Neural progenitor cell (in vitro differentiated cells): ENCODE results near the gene ABCE1. TPM values are rescaled to one million over a fixed set of nuclear protein-coding genes. Genes with fewer than 3 reads are reported as not detected.

Source experiments
- DNase-seq: peaks from one replicate; pipeline ENCODE4 v3.0.0-alpha.2; 2016; ENCODE audit warnings: low spot score
- H2AFZ ChIP-seq: fragments of 200-600 bp; sonication (generic); replicated peaks from 2 replicates; pipeline ENCODE4 v1.6.1; 2016; ENCODE audit warnings: antibody characterized with exemption
- H3F3A ChIP-seq: fragments of 200-600 bp; sonication (generic); 2 replicates; pipeline ENCODE4 v1.6.1; 2016; ENCODE audit warnings: antibody characterized with exemption, low read depth
- H3K27ac ChIP-seq: fragments of 200-600 bp; sonication (generic); 2 replicates; pipeline ENCODE4 v1.5.1; 2016; ENCODE audit warnings: mild to moderate bottlenecking
- H3K27me3 ChIP-seq: fragments of 200-600 bp; sonication (generic); 2 replicates; pipeline ENCODE4 v1.6.1; 2016; ENCODE audit warnings: mild to moderate bottlenecking, moderate library complexity
- H3K36me3 ChIP-seq: fragments of 200-600 bp; sonication (generic); 2 replicates; pipeline ENCODE4 v1.5.1; 2016
- H3K4me1 ChIP-seq: fragments of 200-600 bp; sonication (generic); 2 replicates; pipeline ENCODE4 v1.6.1; 2016; ENCODE audit warnings: mixed run types
- H3K4me2 ChIP-seq: fragments of 200-600 bp; sonication (generic); 2 replicates; pipeline ENCODE4 v1.6.1; 2016
- H3K4me3 ChIP-seq: fragments of 200-600 bp; sonication (generic); 2 replicates; pipeline ENCODE4 v1.5.1; 2016
- H3K79me2 ChIP-seq: fragments of 200-600 bp; sonication (generic); 2 replicates; pipeline ENCODE4 v1.6.1; 2016; ENCODE audit warnings: low read depth
- H3K9ac ChIP-seq: fragments of 200-600 bp; sonication (generic); 2 replicates; pipeline ENCODE4 v1.6.1; 2016
- H3K9me3 ChIP-seq: fragments of 200-600 bp; sonication (generic); 2 replicates; pipeline ENCODE4 v1.5.1; 2016; ENCODE audit warnings: low read depth
- H4K20me1 ChIP-seq: fragments of 200-600 bp; sonication (generic); 2 replicates; pipeline ENCODE4 v1.6.1; 2016; ENCODE audit warnings: low read depth
- H3K27ac Mint-ChIP-seq: 3 replicates; pipeline ENCODE4 v1.8.0; 2021; ENCODE audit warnings: mixed read lengths
- H3K27me3 Mint-ChIP-seq: 2 replicates; pipeline ENCODE4 v1.8.0; 2022; ENCODE audit warnings: low read depth, mild to moderate bottlenecking, inconsistent platforms, moderate library complexity, mixed read lengths; ENCODE audit not compliant: insufficient read depth
- H3K36me3 Mint-ChIP-seq: 3 replicates; pipeline ENCODE4 v1.8.0; 2021; ENCODE audit warnings: mixed read lengths
- H3K4me1 Mint-ChIP-seq: 3 replicates; pipeline ENCODE4 v1.8.0; 2021; ENCODE audit warnings: mixed read lengths
- H3K4me3 Mint-ChIP-seq: 3 replicates; pipeline ENCODE4 v1.8.0; 2021; ENCODE audit warnings: mild to moderate bottlenecking, moderate library complexity, mixed read lengths
- H3K9me3 Mint-ChIP-seq: 3 replicates; pipeline ENCODE4 v1.8.0; 2020; ENCODE audit warnings: mixed read lengths
- CTCF ChIP-seq: fragments of 200-600 bp; sonication (generic); IDR thresholded peaks from 2 replicates; pipeline ENCODE4 v1.5.1; 2017; ENCODE audit warnings: antibody characterized with exemption, mild to moderate bottlenecking
- EZH2 ChIP-seq: fragments of 200-600 bp; sonication (generic); IDR thresholded peaks from 2 replicates; pipeline ENCODE4 v1.6.1; 2017; ENCODE audit warnings: antibody characterized with exemption, mild to moderate bottlenecking, moderate library complexity
- EZH2phosphoT487 ChIP-seq: fragments of 200-600 bp; sonication (generic); IDR thresholded peaks from 2 replicates; pipeline ENCODE4 v1.6.1; 2017; ENCODE audit warnings: antibody characterized with exemption
- total RNA-seq: library from RNA; depleted of rRNA; stranded (reverse); fragments of >200 nt; gene quantifications from 2 replicates; pipeline ENCODE4 v1.2.3, GENCODE V29; 2015; ENCODE audit warnings: low replicate concordance

ABCE1 gene
- total RNA-seq, 1 donor from 2014 or later: 148 TPM

GRCh38 chr4:145055533-145056257 is 42.4 kb upstream of the ABCE1 start:
- H3K4me1 ChIP-seq: no peaks in the 10 kb centered on the region
- Mint-ChIP-seq H3K9me3 (no peaks in the 10 kb centered on the region), H3K36me3 (peaks cover 18% of the 10 kb centered on the region), H3K4me1 (peaks cover 2% of the 10 kb centered on the region), H3K27me3 (no peaks in the 10 kb centered on the region), H3K4me3 (no peak overlapping the region), H3K27ac (no peak overlapping the region)
- H3K4me2 ChIP-seq: no peak overlapping the region
- H3K4me3 ChIP-seq: no peak overlapping the region
- H3K79me2 ChIP-seq: peaks cover 3% of the 10 kb centered on the region
- H3K27me3 ChIP-seq: no peaks in the 10 kb centered on the region
- H3K27ac ChIP-seq: no peak overlapping the region
- no peaks in the 10 kb centered on the region for H3K9me3 ChIP-seq
- DNase-seq: no peak
- no peak overlapping the region for H3K9ac ChIP-seq
- H3K36me3 ChIP-seq: no peaks in the 10 kb centered on the region
- H4K20me1 ChIP-seq: no peaks in the 10 kb centered on the region
- H2AFZ ChIP-seq: no peak overlapping the region
- no peaks in the 10 kb centered on the region for H3F3A ChIP-seq
- TF ChIP-seq EZH2phosphoT487 (no peak), EZH2 (no peak), CTCF (no peak)

GRCh38 chr4:145056325-145057130 is 41.6 kb upstream of the ABCE1 start:
- peaks cover 3% of the 10 kb centered on the region for H4K20me1 ChIP-seq
- no peaks in the 10 kb centered on the region for H3K36me3 ChIP-seq
- H3K27ac ChIP-seq: no peak overlapping the region
- Mint-ChIP-seq H3K27me3 (no peaks in the 10 kb centered on the region), H3K9me3 (no peaks in the 10 kb centered on the region), H3K4me3 (no peak overlapping the region), H3K27ac (no peak overlapping the region), H3K36me3 (peaks cover 14% of the 10 kb centered on the region), H3K4me1 (peaks cover 5% of the 10 kb centered on the region)
- H3K4me2 ChIP-seq: no peak overlapping the region
- H3K4me1 ChIP-seq: no peaks in the 10 kb centered on the region
- H2AFZ ChIP-seq: no peak overlapping the region
- H3K9ac ChIP-seq: no peak overlapping the region
- H3K4me3 ChIP-seq: no peak overlapping the region
- no peaks in the 10 kb centered on the region for H3K27me3 ChIP-seq
- no peaks in the 10 kb centered on the region for H3F3A ChIP-seq
- H3K79me2 ChIP-seq: peaks cover 3% of the 10 kb centered on the region
- no peak for DNase-seq
- TF ChIP-seq EZH2: no peak
- no peaks in the 10 kb centered on the region for H3K9me3 ChIP-seq

- Mint-ChIP-seq H3K4me3 (no peak overlapping the region), H3K36me3 (peaks cover 15% of the 10 kb centered on the region), H3K27me3 (no peaks in the 10 kb centered on the region), H3K4me1 (peaks cover 5% of the 10 kb centered on the region), H3K9me3 (no peaks in the 10 kb centered on the region), H3K27ac (no peak overlapping the region)
- H3F3A ChIP-seq: no peaks in the 10 kb centered on the region
- H3K36me3 ChIP-seq: no peaks in the 10 kb centered on the region
- no peak overlapping the region for H3K9ac ChIP-seq
- TF ChIP-seq CTCF (no peak), EZH2phosphoT487 (no peak), EZH2 (no peak)
- no peak overlapping the region for H2AFZ ChIP-seq
- H4K20me1 ChIP-seq: peaks cover 3% of the 10 kb centered on the region
- no peaks in the 10 kb centered on the region for H3K27me3 ChIP-seq
- H3K4me2 ChIP-seq: no peak overlapping the region
- no peaks in the 10 kb centered on the region for H3K4me1 ChIP-seq
- no peaks in the 10 kb centered on the region for H3K9me3 ChIP-seq
- H3K79me2 ChIP-seq: peaks cover 3% of the 10 kb centered on the region
- no peak overlapping the region for H3K4me3 ChIP-seq
- no peak overlapping the region for H3K27ac ChIP-seq
- DNase-seq: no peak
These were observed 39.9 kb upstream of the ABCE1 start for GRCh38 chr4:145058256-145058655.
